OCI-LY3 (cell line): ENCODE data around the gene SCN3B.

Experiments
- H2AFZ ChIP-seq: fragments of 200-600, 300-600 bp; shearing (Covaris generic); 2 replicates; pipeline ENCODE4 v1.6.0; 2014; ENCODE audit warnings: antibody characterized with exemption, low read depth, low read length
- H3K27ac ChIP-seq: fragments of 200-600, 300-600 bp; sonication (generic); 2 replicates; pipeline ENCODE4 v1.5.1; 2014; ENCODE audit warnings: mild to moderate bottlenecking, low read length, moderate library complexity, mixed read lengths
- H3K27me3 ChIP-seq: fragments of 200-600, 300-600 bp; sonication (generic); 2 replicates; pipeline ENCODE4 v1.6.1; 2014; ENCODE audit warnings: low read depth, low read length, mixed read lengths
- H3K36me3 ChIP-seq: fragments of 200-600, 300-600 bp; sonication (generic); replicated peaks from 2 replicates; pipeline ENCODE3; 2014; ENCODE audit warnings: low read depth, low read length, mixed read lengths
- H3K4me1 ChIP-seq: fragments of 300-600, 200-600 bp; sonication (generic); 2 replicates; pipeline ENCODE4 v1.6.1; 2014; ENCODE audit warnings: low read length, mixed read lengths
- H3K4me2 ChIP-seq: fragments of 200-600, 300-600 bp; sonication (generic); 2 replicates; pipeline ENCODE4 v1.6.1; 2014; ENCODE audit warnings: low read length, mixed read lengths
- H3K4me3 ChIP-seq: fragments of 300-600, 200-600 bp; sonication (generic); 2 replicates; pipeline ENCODE4 v1.5.1; 2014; ENCODE audit warnings: antibody characterized with exemption, mild to moderate bottlenecking, low read length, moderate library complexity
- H3K79me2 ChIP-seq: fragments of 300-600, 200-600 bp; shearing (Covaris generic); 2 replicates; pipeline ENCODE4 v1.6.1; 2014; ENCODE audit warnings: mild to moderate bottlenecking, low read length, mixed read lengths
- H3K9ac ChIP-seq: fragments of 300-600, 200-600 bp; shearing (Covaris generic); 2 replicates; pipeline ENCODE4 v1.6.0; 2014; ENCODE audit warnings: mild to moderate bottlenecking, low read length, moderate library complexity
- H3K9me3 ChIP-seq: fragments of 200-600, 300-600 bp; shearing (Covaris generic); 2 replicates; pipeline ENCODE4 v1.6.1; 2014; ENCODE audit warnings: low read length, mixed read lengths; ENCODE audit not compliant: insufficient read depth
- H4K20me1 ChIP-seq: fragments of 200-600, 300-600 bp; sonication (generic); 2 replicates; pipeline ENCODE4 v1.6.1; 2016; ENCODE audit warnings: low read length, mixed read lengths; ENCODE audit not compliant: insufficient read depth
- EZH2phosphoT487 ChIP-seq: fragments of 200-600 bp; shearing (Covaris generic); IDR thresholded peaks from 2 replicates; pipeline ENCODE4 v1.6.1; 2018; ENCODE audit warnings: antibody characterized with exemption, mixed run types, low read depth
- TF ChIP-seq, protein P1 (sequence below): fragments of 200-600, 300-600 bp; sonication (generic); IDR thresholded peaks from 2 replicates; pipeline ENCODE4 v1.5.1; 2014; ENCODE audit warnings: antibody characterized with exemption, low read length, low read depth

The SCN3B gene

DNA sequence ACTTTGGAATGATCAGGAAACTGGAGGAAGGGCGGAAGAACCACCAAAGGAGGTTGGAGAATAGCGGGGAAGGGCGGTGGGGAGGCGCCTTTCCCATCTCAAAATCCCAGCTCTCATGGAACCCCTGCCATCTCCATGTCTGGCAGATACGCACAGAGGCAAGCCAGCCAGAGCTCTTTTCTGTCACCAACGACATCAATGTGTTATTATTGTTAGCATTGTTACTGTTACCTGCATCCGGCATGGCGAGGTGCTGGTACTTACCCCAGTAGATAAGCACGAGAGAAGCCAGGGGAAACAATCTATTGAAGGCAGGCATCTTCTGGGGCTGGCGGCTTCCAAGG, 969 bp downstream of the SCN3B start:
- H3K36me3 ChIP-seq, result no peaks in the 10 kb centered on the region
- no peak overlapping the region for H3K4me3 ChIP-seq
- no peaks in the 10 kb centered on the region for H3K9me3 ChIP-seq
- H3K79me2 ChIP-seq, result no peaks in the 10 kb centered on the region
- H3K4me2 ChIP-seq, result no peak overlapping the region
- TF ChIP-seq, protein P1, sequence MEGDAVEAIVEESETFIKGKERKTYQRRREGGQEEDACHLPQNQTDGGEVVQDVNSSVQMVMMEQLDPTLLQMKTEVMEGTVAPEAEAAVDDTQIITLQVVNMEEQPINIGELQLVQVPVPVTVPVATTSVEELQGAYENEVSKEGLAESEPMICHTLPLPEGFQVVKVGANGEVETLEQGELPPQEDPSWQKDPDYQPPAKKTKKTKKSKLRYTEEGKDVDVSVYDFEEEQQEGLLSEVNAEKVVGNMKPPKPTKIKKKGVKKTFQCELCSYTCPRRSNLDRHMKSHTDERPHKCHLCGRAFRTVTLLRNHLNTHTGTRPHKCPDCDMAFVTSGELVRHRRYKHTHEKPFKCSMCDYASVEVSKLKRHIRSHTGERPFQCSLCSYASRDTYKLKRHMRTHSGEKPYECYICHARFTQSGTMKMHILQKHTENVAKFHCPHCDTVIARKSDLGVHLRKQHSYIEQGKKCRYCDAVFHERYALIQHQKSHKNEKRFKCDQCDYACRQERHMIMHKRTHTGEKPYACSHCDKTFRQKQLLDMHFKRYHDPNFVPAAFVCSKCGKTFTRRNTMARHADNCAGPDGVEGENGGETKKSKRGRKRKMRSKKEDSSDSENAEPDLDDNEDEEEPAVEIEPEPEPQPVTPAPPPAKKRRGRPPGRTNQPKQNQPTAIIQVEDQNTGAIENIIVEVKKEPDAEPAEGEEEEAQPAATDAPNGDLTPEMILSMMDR, result no peak
- no peak for TF ChIP-seq EZH2phosphoT487
- H3K4me1 ChIP-seq, result peaks cover 4% of the 10 kb centered on the region
- no peak overlapping the region for H3K9ac ChIP-seq
- peaks cover 14% of the 10 kb centered on the region for H3K27me3 ChIP-seq
- H4K20me1 ChIP-seq, result no peaks in the 10 kb centered on the region
- H3K27ac ChIP-seq, result no peak overlapping the region
- no peak overlapping the region for H2AFZ ChIP-seq

DNA sequence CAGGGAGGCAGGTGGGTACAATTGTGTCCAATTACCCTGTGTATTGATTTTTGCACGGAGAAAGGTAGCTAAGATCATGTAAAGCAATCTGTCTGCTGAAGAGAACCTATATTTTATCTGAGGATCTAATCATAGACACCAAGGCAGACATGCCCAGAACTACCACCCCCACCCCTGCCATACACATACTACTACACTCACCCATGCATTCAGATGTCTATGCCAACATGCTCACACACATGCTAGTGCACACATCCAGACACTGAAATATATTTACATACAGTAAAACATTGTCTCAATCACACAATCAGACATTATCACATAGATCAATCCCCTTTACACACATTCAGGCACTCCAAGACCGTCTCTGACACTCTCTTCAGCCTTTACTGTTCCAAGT, 1.8 kb downstream of the SCN3B start:
- Histone ChIP-seq H3K9ac (no peak overlapping the region), H3K79me2 (no peaks in the 10 kb centered on the region), H4K20me1 (no peaks in the 10 kb centered on the region), H2AFZ (no peak overlapping the region), H3K4me1 (no peaks in the 10 kb centered on the region), H3K4me2 (no peak overlapping the region), H3K36me3 (no peaks in the 10 kb centered on the region), H3K27ac (no peak overlapping the region), H3K4me3 (no peak overlapping the region), H3K9me3 (no peaks in the 10 kb centered on the region), H3K27me3 (peaks cover 19% of the 10 kb centered on the region)
- no peak for TF ChIP-seq EZH2phosphoT487
- TF ChIP-seq, protein P1, result no peak

DNA sequence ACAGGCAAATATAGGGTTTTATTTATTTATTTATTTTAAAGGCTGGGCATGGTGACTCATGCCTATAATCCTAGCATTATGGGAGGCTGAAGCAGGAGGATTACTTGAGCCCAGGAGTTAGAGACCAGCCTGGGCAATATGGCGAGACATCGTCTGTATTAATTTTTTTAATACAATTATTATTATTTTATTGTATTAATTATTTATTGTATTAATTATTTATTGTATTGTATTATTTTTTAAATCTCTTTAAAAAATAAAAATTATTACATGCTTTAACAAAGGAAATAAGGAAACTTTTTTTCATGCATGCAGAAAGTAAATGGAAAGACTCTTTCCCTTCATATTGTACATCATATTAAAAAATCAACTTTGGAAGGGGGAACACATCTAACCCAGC, 3.5 kb downstream of the SCN3B start:
- Histone ChIP-seq H4K20me1 (no peaks in the 10 kb centered on the region), H3K9ac (no peak overlapping the region), H3K27me3 (peaks cover 19% of the 10 kb centered on the region), H3K4me2 (no peak overlapping the region), H3K79me2 (no peaks in the 10 kb centered on the region), H3K4me3 (no peak overlapping the region), H2AFZ (no peak overlapping the region), H3K36me3 (no peaks in the 10 kb centered on the region), H3K27ac (no peak overlapping the region), H3K9me3 (no peaks in the 10 kb centered on the region), H3K4me1 (no peaks in the 10 kb centered on the region)
- TF ChIP-seq EZH2phosphoT487, result no peak
- TF ChIP-seq, protein P1, result no peak

DNA sequence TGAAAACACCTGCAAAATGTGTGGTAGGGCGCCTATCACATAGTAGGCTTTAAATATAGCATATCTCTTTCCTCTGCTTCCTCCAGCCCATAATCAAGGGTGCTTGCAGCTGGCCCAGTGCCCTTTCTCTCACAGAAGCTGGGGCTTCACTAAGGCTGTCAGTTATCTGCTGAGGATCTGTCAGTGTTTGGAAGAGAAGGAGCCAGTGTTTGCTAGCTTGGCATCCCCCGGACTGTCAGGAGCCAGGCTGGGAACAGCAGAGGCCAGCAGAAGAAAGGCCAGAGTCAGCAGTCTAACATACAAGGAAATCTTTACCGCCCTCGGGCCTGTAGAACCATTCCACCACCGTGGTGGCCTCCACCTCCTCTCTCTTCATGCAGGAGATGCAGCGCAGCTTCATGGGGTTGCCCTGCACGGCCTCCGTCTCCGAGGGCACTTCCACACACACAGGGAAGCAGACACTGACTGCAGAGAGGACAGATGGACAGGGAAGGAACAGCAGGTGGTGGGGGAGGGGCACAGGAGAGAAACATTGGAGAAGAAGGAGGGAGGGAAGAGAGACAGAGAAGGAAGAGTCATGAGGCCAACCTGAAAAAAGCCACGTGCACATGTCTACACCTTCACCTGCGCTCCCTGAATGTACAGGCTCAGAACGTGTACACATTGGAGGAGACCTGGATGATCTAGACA, 9.0 kb downstream of the SCN3B start:
- no peak overlapping the region for H2AFZ ChIP-seq
- peaks cover 7% of the 10 kb centered on the region for H3K4me1 ChIP-seq
- peaks cover 9% of the 10 kb centered on the region for H3K27me3 ChIP-seq
- H3K36me3 ChIP-seq, result no peaks in the 10 kb centered on the region
- no peak overlapping the region for H3K4me3 ChIP-seq
- H3K27ac ChIP-seq, result no peak overlapping the region
- no peaks in the 10 kb centered on the region for H3K9me3 ChIP-seq
- no peaks in the 10 kb centered on the region for H3K79me2 ChIP-seq
- no peak overlapping the region for H3K9ac ChIP-seq
- H4K20me1 ChIP-seq, result no peaks in the 10 kb centered on the region
- TF ChIP-seq, protein P1, result no peak
- TF ChIP-seq EZH2phosphoT487, result no peak
- H3K4me2 ChIP-seq, result no peak overlapping the region
